ENCODE results near the gene NPTN.

GRCh38 chr15:73600413-73601335 is 32.5 kb downstream of the NPTN start:
- no peak for TF ChIP-seq POLR2AphosphoS5 (IDR thresholded peaks at IDR 0.05; ENCODE audit: low read depth)
- TF ChIP-seq, protein P1, sequence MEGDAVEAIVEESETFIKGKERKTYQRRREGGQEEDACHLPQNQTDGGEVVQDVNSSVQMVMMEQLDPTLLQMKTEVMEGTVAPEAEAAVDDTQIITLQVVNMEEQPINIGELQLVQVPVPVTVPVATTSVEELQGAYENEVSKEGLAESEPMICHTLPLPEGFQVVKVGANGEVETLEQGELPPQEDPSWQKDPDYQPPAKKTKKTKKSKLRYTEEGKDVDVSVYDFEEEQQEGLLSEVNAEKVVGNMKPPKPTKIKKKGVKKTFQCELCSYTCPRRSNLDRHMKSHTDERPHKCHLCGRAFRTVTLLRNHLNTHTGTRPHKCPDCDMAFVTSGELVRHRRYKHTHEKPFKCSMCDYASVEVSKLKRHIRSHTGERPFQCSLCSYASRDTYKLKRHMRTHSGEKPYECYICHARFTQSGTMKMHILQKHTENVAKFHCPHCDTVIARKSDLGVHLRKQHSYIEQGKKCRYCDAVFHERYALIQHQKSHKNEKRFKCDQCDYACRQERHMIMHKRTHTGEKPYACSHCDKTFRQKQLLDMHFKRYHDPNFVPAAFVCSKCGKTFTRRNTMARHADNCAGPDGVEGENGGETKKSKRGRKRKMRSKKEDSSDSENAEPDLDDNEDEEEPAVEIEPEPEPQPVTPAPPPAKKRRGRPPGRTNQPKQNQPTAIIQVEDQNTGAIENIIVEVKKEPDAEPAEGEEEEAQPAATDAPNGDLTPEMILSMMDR (IDR thresholded peaks at IDR 0.05; ENCODE audit: insufficient read depth, low read length), result no peak
- no peak for TF ChIP-seq SPI1 (IDR thresholded peaks at IDR 0.05; ENCODE audit: borderline replicate concordance, low read depth)
